GM10266 (cell line): ENCODE measurements around the gene LILRA5.

Experiments used
- DNase-seq: peaks from one replicate; pipeline ENCODE4 v3.0.0; 2012; ENCODE audit errors: extremely low spot score
- CTCF ChIP-seq: IDR thresholded peaks from 2 replicates; pipeline ENCODE4 v1.5.1; 2012; ENCODE audit warnings: mild to moderate bottlenecking, low read depth; ENCODE audit not compliant: control insufficient read depth, insufficient read depth; ENCODE audit errors: missing control alignments

The LILRA5 gene

GRCh38 chr19:54338521-54338920, 25.6 kb upstream of the LILRA5 start:
- no peak for DNase-seq
- TF ChIP-seq CTCF = no peak

GRCh38 chr19:54337858-54338230, 24.9 kb upstream of the LILRA5 start:
- TF ChIP-seq CTCF = no peak
- DNase-seq = no peak

- DNase-seq = no peak
- TF ChIP-seq CTCF = no peak
Measured at GRCh38 chr19:54336893-54337857, 24.2 kb upstream of the LILRA5 start.

GRCh38 chr19:54335979-54336892, 23.3 kb upstream of the LILRA5 start:
- TF ChIP-seq CTCF = no peak
- no peak for DNase-seq

- no peak for TF ChIP-seq CTCF
- no peak for DNase-seq
Measured at GRCh38 chr19:54335164-54335563, 22.2 kb upstream of the LILRA5 start.

- no peak for DNase-seq
- TF ChIP-seq CTCF = no peak
Measured at GRCh38 chr19:54333586-54334298, 20.8 kb upstream of the LILRA5 start.

- DNase-seq = no peak
- no peak for TF ChIP-seq CTCF
Measured at GRCh38 chr19:54332149-54332548, 19.2 kb upstream of the LILRA5 start.
